Keratinocyte (primary cell): Measurements from ENCODE around the gene TMEM42. TPM values are rescaled to one million over a fixed set of nuclear protein-coding genes. Genes with fewer than 3 reads are reported as not detected.

Source experiments
- DNase-seq: peaks from one replicate; pipeline ENCODE4 v3.0.0-alpha.2; 2011; ENCODE audit warnings: low read depth, missing footprints, low spot score
- FAIRE-seq: peaks from 2 replicates; lab custom pipeline; 2011; peaks lifted over from hg19 to GRCh38; lab: Jason Lieb, UNC
- H2AFZ ChIP-seq: 2 replicates; pipeline ENCODE4 v1.6.0; 2012; ENCODE audit warnings: low read length, control low read depth, inconsistent platforms; ENCODE audit not compliant: control insufficient read depth
- H3K27ac ChIP-seq: 2 replicates; pipeline ENCODE4 v1.5.1; 2011; ENCODE audit warnings: low read length; ENCODE audit not compliant: control insufficient read depth, insufficient read depth
- H3K27me3 ChIP-seq: 3 replicates; pipeline ENCODE4 v1.6.0; 2011; ENCODE audit warnings: low read length; ENCODE audit not compliant: control insufficient read depth, insufficient read depth; ENCODE audit errors: extremely low read depth
- H3K36me3 ChIP-seq, 2 experiments: 2 replicates in 1 of 2; 3 replicates in 1 of 2; pipeline ENCODE4 v1.5.1; 2011; ENCODE audit warnings: low read length in 2 of 2, mild to moderate bottlenecking in 1 of 2; ENCODE audit not compliant: control insufficient read depth in 2 of 2, insufficient read depth in 2 of 2; ENCODE audit errors: extremely low read depth in 1 of 2
- H3K4me1 ChIP-seq: 3 replicates; pipeline ENCODE4 v1.5.1; 2011; ENCODE audit warnings: low read length; ENCODE audit not compliant: control insufficient read depth, insufficient read depth; ENCODE audit errors: extremely low read depth
- H3K4me2 ChIP-seq: 3 replicates; pipeline ENCODE4 v1.6.0; 2011; ENCODE audit warnings: low read depth, low read length; ENCODE audit not compliant: control insufficient read depth, insufficient read depth; ENCODE audit errors: extremely low read depth
- H3K4me3 ChIP-seq, 3 experiments: fragments of 200-600 bp in 1 of 3; sonication (generic) in 1 of 3; 2 replicates in 2 of 3; 3 replicates in 1 of 3; pipeline ENCODE4 v1.5.1; 2011 to 2016; ENCODE audit warnings: low read length in 3 of 3, mild to moderate bottlenecking in 3 of 3, control low read depth in 2 of 3, inconsistent platforms in 1 of 3, low read depth in 1 of 3, mixed read lengths in 1 of 3, mixed run types in 1 of 3, moderate library complexity in 1 of 3; ENCODE audit not compliant: control insufficient read depth in 2 of 3, insufficient read depth in 2 of 3; ENCODE audit errors: extremely low read depth in 1 of 3
- H3K79me2 ChIP-seq: 2 replicates; pipeline ENCODE4 v1.6.0; 2012; ENCODE audit warnings: low read length; ENCODE audit not compliant: control insufficient read depth, insufficient read depth
- H3K9ac ChIP-seq: 3 replicates; pipeline ENCODE4 v1.6.0; 2011; ENCODE audit warnings: low read length; ENCODE audit not compliant: control insufficient read depth, insufficient read depth; ENCODE audit errors: extremely low read depth
- H3K9me1 ChIP-seq: 3 replicates; pipeline ENCODE4 v1.6.0; 2011; ENCODE audit warnings: low read length; ENCODE audit not compliant: control insufficient read depth, insufficient read depth; ENCODE audit errors: extremely low read depth
- H3K9me3 ChIP-seq: 2 replicates; pipeline ENCODE4 v1.5.1; 2012; ENCODE audit warnings: low read depth, low read length; ENCODE audit not compliant: control insufficient read depth
- H4K20me1 ChIP-seq: 3 replicates; pipeline ENCODE4 v1.6.0; 2011; ENCODE audit warnings: low read length; ENCODE audit not compliant: control insufficient read depth, insufficient read depth; ENCODE audit errors: extremely low read depth
- EZH2 ChIP-seq: IDR thresholded peaks from one replicate; pipeline ENCODE4 v1.6.1; 2012; ENCODE audit warnings: inconsistent platforms, mild to moderate bottlenecking, low read length, moderate library complexity
- dilution Hi-C: fragments of 300-500 bp; cut with MboI; formaldehyde crosslinking; loops from one replicate; pipeline ENCODE4 v1.7.0; 2020; ENCODE audit warnings: low sequenced_read_pairs; ENCODE audit not compliant: extremely low pct_ligation_motif_present
- polyA plus RNA-seq, 5 experiments: library from polyadenylated mRNA; depleted of rRNA in 3 of 5; stranded (reverse) in 3 of 5; stranded (forward) in 1 of 5; unstranded in 1 of 5; fragments of >200 nt; gene quantifications; 1 replicate in 1 of 5; 2 replicates in 3 of 5; 3 replicates in 1 of 5; pipeline versions ENCODE4 v1.2.1 to v1.2.3, GENCODE V29; 2011 to 2012; ENCODE audit warnings: missing spikeins in 2 of 5, low read depth in 1 of 5, low replicate concordance in 1 of 5
- TF ChIP-seq, protein P1 (sequence below), 3 experiments: IDR thresholded peaks in 1 of 3; conservative IDR thresholded peaks in 1 of 3; optimal IDR thresholded peaks in 1 of 3; 2 replicates in 2 of 3; 3 replicates in 1 of 3; pipeline versions ENCODE3 to v1.5.1; 2011; ENCODE audit warnings: low read length in 3 of 3, mild to moderate bottlenecking in 3 of 3, moderate library complexity in 2 of 3, control low read depth in 1 of 3, inconsistent platforms in 1 of 3; ENCODE audit not compliant: insufficient read depth in 2 of 3; ENCODE audit errors: extremely low read depth in 1 of 3

TMEM42 gene
- polyA plus RNA-seq, 1 donor (not counting 4 experiments of a cell fraction or from before 2014, with no cell fraction given) = 19.5 TPM

DNA sequence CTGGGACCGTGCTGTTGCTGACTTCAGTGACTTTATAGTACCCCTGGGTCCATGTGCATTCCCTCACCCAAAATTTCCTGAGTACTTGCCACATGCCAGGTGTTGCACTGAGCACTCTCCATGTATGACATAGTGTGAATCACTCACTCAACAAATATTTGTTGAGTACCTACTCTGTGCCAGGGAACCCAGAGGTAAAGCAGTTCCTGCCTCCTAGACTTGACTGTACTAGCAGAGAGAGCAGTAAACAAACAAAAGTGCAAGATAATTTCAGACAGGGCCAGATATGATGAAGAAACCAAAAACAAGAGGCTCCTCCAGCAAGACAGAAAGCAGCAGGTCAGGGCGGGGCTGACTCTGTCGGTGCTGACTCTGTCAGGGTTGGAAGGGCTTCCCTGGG, 24.8 kb downstream of the TMEM42 start:
- Histone ChIP-seq H2AFZ (peak overlapping the region; percentile 8), H3K27me3 (no peaks in the 10 kb centered on the region), H3K4me2 (peak overlapping the region; percentile 70), H3K4me3 (peak overlapping the region in 1 of 3 experiments; percentile 1), H3K9me1 (no peaks in the 10 kb centered on the region), H3K36me3 (no peaks in the 10 kb centered on the region), H3K27ac (peak overlapping the region; percentile 98), H3K79me2 (no peaks in the 10 kb centered on the region), H4K20me1 (no peaks in the 10 kb centered on the region), H3K9me3 (no peaks in the 10 kb centered on the region), H3K4me1 (peaks cover 51% of the 10 kb centered on the region), H3K9ac (peak overlapping the region; percentile 74)
- DNase-seq = peak; percentile 93
- TF ChIP-seq, protein P1, sequence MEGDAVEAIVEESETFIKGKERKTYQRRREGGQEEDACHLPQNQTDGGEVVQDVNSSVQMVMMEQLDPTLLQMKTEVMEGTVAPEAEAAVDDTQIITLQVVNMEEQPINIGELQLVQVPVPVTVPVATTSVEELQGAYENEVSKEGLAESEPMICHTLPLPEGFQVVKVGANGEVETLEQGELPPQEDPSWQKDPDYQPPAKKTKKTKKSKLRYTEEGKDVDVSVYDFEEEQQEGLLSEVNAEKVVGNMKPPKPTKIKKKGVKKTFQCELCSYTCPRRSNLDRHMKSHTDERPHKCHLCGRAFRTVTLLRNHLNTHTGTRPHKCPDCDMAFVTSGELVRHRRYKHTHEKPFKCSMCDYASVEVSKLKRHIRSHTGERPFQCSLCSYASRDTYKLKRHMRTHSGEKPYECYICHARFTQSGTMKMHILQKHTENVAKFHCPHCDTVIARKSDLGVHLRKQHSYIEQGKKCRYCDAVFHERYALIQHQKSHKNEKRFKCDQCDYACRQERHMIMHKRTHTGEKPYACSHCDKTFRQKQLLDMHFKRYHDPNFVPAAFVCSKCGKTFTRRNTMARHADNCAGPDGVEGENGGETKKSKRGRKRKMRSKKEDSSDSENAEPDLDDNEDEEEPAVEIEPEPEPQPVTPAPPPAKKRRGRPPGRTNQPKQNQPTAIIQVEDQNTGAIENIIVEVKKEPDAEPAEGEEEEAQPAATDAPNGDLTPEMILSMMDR (optimal IDR thresholded peaks at IDR 0.05 in 1 of 3, IDR thresholded peaks at IDR 0.05 in 1 of 3, conservative IDR thresholded peaks at IDR 0.05 in 1 of 3; ENCODE audit: extremely low read depth in 1 of 3, insufficient read depth in 2 of 3, low read length in 3 of 3) = no peak
- no peak for TF ChIP-seq EZH2
- FAIRE-seq = peak; percentile 99
- dilution Hi-C loops = no loop called here

DNA sequence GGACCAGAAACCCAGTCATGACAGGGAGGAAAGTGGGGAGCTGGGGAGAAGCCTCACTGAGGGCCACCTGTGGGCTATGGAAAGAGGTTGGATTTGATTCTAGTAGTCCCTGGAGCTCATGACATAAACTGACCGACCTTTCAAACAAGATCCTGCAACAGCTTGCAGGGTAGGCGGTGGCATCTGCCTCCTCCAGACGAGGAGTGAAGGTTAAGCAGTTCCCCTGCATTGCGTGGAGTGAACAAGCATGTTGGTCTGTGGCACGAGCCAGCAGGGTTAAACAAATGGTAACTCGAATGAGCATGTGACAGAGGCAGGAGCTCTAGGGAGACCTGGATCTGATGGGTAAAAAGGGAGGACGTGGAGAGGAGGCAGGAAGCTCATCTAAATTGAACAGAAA, 25.4 kb downstream of the TMEM42 start:
- Histone ChIP-seq H3K9me1 (no peaks in the 10 kb centered on the region), H4K20me1 (no peaks in the 10 kb centered on the region), H3K9me3 (no peaks in the 10 kb centered on the region), H3K4me3 (peak overlapping the region in 1 of 3 experiments; percentile 1), H3K36me3 (no peaks in the 10 kb centered on the region), H3K27me3 (no peaks in the 10 kb centered on the region), H3K79me2 (no peaks in the 10 kb centered on the region), H3K27ac (peak overlapping the region; percentile 98), H3K4me1 (peaks cover 51% of the 10 kb centered on the region), H3K9ac (peak overlapping the region; percentile 74), H2AFZ (peak overlapping the region; percentile 14), H3K4me2 (peak overlapping the region; percentile 70)
- dilution Hi-C loops = no loop called here
- TF ChIP-seq, protein P1 (optimal IDR thresholded peaks at IDR 0.05 in 1 of 3, IDR thresholded peaks at IDR 0.05 in 1 of 3, conservative IDR thresholded peaks at IDR 0.05 in 1 of 3; ENCODE audit: extremely low read depth in 1 of 3, insufficient read depth in 2 of 3, low read length in 3 of 3) = no peak
- TF ChIP-seq EZH2 = no peak
- DNase-seq = no peak
- no peak for FAIRE-seq
